IMR-90 (cell line): Measurements from ENCODE around the gene HDAC9.

Experiments used
- BHLHE40 ChIP-seq: fragments of 150-350 bp; IDR thresholded peaks from 2 replicates; pipeline ENCODE4 v1.6.1; 2016; ENCODE audit warnings: mild to moderate bottlenecking, low read depth, low read length
- CEBPB ChIP-seq: IDR thresholded peaks from 2 replicates; pipeline ENCODE4 v1.6.1; 2012; ENCODE audit warnings: low read depth, low read length, improper control_type of control experiment
- CHD1 ChIP-seq: IDR thresholded peaks from 2 replicates; pipeline ENCODE4 v1.6.1; 2012; ENCODE audit warnings: low read depth, low read length, improper control_type of control experiment
- CTCF ChIP-seq: conservative IDR thresholded peaks from 2 replicates; pipeline ENCODE4 v1.5.1; 2012; ENCODE audit warnings: mild to moderate bottlenecking, low read depth, low read length, improper control_type of control experiment
- ELK1 ChIP-seq: fragments of 150-350 bp; IDR thresholded peaks from 2 replicates; pipeline ENCODE4 v1.6.1; 2016; ENCODE audit warnings: low read depth, mild to moderate bottlenecking, low read length, moderate library complexity, borderline replicate concordance
- FOS ChIP-seq: fragments of 150-350 bp; IDR thresholded peaks from 2 replicates; pipeline ENCODE4 v1.6.1; 2016; ENCODE audit warnings: low read depth, low read length
- NFE2L2 ChIP-seq: fragments of 150-350 bp; IDR thresholded peaks from 2 replicates; pipeline ENCODE4 v1.6.1; 2016; ENCODE audit warnings: low read depth, mild to moderate bottlenecking, low read length
- POLR2A ChIP-seq: IDR thresholded peaks from 2 replicates; pipeline ENCODE4 v1.6.1; 2012; ENCODE audit warnings: mild to moderate bottlenecking, low read depth, low read length
- RAD21 ChIP-seq: IDR thresholded peaks from 2 replicates; pipeline ENCODE4 v1.6.1; 2012; ENCODE audit warnings: low read length, improper control_type of control experiment
- RCOR1 ChIP-seq: IDR thresholded peaks from 2 replicates; pipeline ENCODE4 v1.6.1; 2012; ENCODE audit warnings: mild to moderate bottlenecking, low read length, improper control_type of control experiment; ENCODE audit not compliant: insufficient replicate concordance
- RFX5 ChIP-seq: IDR thresholded peaks from 2 replicates; pipeline ENCODE4 v1.8.0; 2012; ENCODE audit warnings: low read depth, mild to moderate bottlenecking, low read length, moderate library complexity
- TF ChIP-seq, protein P1 (sequence below): fragments of 150-350 bp; IDR thresholded peaks from 2 replicates; pipeline ENCODE4 v1.6.1; 2017; ENCODE audit warnings: mild to moderate bottlenecking, antibody characterized with exemption, low read length, low read depth

DNA sequence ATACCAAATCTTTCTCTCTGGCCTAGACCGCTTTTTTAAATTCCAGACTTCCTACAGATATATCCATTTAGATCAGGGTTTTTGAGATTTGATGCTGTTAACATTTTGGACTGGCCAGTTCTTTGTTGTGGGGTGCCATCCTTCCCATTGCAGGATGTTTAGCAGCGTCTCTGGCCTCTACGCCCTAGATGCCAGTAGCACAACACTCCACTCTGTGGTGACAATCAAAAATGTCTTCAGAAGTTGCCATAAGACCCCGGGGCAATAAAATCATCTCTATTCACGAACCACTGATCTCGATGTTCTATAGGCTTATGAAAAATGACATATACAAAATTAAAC is 46.3 kb downstream of the HDAC9 start:
- no peak for TF ChIP-seq CTCF
- no peak for TF ChIP-seq RFX5
- no peak for TF ChIP-seq BHLHE40
- TF ChIP-seq POLR2A = no peak
- TF ChIP-seq FOS = no peak
- TF ChIP-seq, protein P1, sequence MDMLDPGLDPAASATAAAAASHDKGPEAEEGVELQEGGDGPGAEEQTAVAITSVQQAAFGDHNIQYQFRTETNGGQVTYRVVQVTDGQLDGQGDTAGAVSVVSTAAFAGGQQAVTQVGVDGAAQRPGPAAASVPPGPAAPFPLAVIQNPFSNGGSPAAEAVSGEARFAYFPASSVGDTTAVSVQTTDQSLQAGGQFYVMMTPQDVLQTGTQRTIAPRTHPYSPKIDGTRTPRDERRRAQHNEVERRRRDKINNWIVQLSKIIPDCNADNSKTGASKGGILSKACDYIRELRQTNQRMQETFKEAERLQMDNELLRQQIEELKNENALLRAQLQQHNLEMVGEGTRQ = no peak
- no peak for TF ChIP-seq RAD21
- TF ChIP-seq CHD1 = no peak
- no peak for TF ChIP-seq RCOR1
- no peak for TF ChIP-seq ELK1
- TF ChIP-seq CEBPB = no peak
- TF ChIP-seq NFE2L2 = no peak
